ENCODE results near the gene MRPL4. TPM values are rescaled to one million over a fixed set of nuclear protein-coding genes. Genes with fewer than 3 reads are reported as not detected.

MRPL4 gene
- total RNA-seq, 3 donors from 2014 or later (not counting 1 experiment from before 2014, with no cell fraction given) = 34.5 to 41.6 (median 40.2) TPM

DNA sequence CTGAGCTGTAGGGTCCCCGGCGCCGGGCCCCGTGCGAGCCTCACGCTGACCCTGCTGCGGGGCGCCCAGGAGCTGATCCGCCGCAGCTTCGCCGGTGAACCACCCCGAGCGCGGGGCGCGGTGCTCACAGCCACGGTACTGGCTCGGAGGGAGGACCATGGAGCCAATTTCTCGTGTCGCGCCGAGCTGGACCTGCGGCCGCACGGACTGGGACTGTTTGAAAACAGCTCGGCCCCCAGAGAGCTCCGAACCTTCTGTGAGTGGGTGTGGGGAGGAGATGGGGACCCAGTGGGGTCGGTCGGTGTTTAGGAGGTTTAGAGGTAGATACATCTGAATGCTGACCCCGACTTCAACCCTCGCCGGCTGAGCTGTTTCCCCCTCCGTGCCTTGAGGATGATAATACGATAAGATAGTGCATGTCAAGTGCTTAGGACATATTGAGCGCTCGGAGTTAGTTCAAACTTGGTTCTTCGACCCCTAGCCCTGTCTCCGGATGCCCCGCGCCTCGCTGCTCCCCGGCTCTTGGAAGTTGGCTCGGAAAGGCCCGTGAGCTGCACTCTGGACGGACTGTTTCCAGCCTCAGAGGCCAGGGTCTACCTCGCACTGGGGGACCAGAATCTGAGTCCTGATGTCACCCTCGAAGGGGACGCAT is 39.7 kb downstream of the MRPL4 start:
- no peaks in the 10 kb centered on the region for H3K9me3 ChIP-seq (ENCODE audit: control insufficient read depth, insufficient read depth, low read length)
- DNase-seq (peak; percentile 34 to 48), ATAC-seq (no peak)
- Mint-ChIP-seq H3K27me3 (ENCODE audit: low read depth in 2 of 2) (peaks cover 7 to 40% of the 10 kb centered on the region in 2 donors), H3K36me3 (no peaks in the 10 kb centered on the region), H3K27ac (peak overlapping the region; percentile 63 to 71), H3K9me3 (no peaks in the 10 kb centered on the region), H3K4me3 (peak overlapping the region; percentile 86), H3K4me1 (peaks cover 49 to 74% of the 10 kb centered on the region in 2 donors)
- peaks cover 96% of the 10 kb centered on the region for H3K4me1 ChIP-seq (ENCODE audit: control insufficient read depth, insufficient read depth, low read length)
- H3K27me3 ChIP-seq (ENCODE audit: control insufficient read depth, insufficient read depth, low read length) = peaks cover 65% of the 10 kb centered on the region
- H3K4me3 ChIP-seq (ENCODE audit: low read length) = peak overlapping the region; percentile 15
- no peaks in the 10 kb centered on the region for H3K36me3 ChIP-seq (ENCODE audit: control insufficient read depth, insufficient read depth, low read length)
- no peak overlapping the region for H3K27ac ChIP-seq (ENCODE audit: low read length)
- intact Hi-C loops (cut with micrococcal nuclease) = loop anchor here (2.0 to 5.0 kb wide), 2 partner anchors 21 to 221 kb away; partner anchors contain the start of gene ICAM1
- TF ChIP-seq, protein P1, sequence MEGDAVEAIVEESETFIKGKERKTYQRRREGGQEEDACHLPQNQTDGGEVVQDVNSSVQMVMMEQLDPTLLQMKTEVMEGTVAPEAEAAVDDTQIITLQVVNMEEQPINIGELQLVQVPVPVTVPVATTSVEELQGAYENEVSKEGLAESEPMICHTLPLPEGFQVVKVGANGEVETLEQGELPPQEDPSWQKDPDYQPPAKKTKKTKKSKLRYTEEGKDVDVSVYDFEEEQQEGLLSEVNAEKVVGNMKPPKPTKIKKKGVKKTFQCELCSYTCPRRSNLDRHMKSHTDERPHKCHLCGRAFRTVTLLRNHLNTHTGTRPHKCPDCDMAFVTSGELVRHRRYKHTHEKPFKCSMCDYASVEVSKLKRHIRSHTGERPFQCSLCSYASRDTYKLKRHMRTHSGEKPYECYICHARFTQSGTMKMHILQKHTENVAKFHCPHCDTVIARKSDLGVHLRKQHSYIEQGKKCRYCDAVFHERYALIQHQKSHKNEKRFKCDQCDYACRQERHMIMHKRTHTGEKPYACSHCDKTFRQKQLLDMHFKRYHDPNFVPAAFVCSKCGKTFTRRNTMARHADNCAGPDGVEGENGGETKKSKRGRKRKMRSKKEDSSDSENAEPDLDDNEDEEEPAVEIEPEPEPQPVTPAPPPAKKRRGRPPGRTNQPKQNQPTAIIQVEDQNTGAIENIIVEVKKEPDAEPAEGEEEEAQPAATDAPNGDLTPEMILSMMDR (IDR thresholded peaks at IDR 0.05) = no peak
- WGBS (ENCODE audit: insufficient coverage) = 2% methylated on average over 49 of the region's 49 CpGs

- peak overlapping the region; percentile 15 for H3K4me3 ChIP-seq (ENCODE audit: low read length)
- no peaks in the 10 kb centered on the region for H3K9me3 ChIP-seq (ENCODE audit: control insufficient read depth, insufficient read depth, low read length)
- Mint-ChIP-seq H3K27ac (peak overlapping the region; percentile 63 to 71), H3K4me3 (peak overlapping the region; percentile 86), H3K27me3 (ENCODE audit: low read depth in 2 of 2) (peaks cover 7 to 40% of the 10 kb centered on the region in 2 donors), H3K9me3 (no peaks in the 10 kb centered on the region), H3K36me3 (no peaks in the 10 kb centered on the region), H3K4me1 (peaks cover 49 to 68% of the 10 kb centered on the region in 2 donors)
- intact Hi-C loops (cut with micrococcal nuclease) = loop anchor here (5.0 kb wide), 1 partner anchor 220 kb away; no protein-coding TSS in a partner anchor
- TF ChIP-seq, protein P1 (IDR thresholded peaks at IDR 0.05) = no peak
- H3K27ac ChIP-seq (ENCODE audit: low read length) = no peak overlapping the region
- DNase-seq (peak; percentile 75 to 77), ATAC-seq (peak; percentile 52 to 70 (median 59))
- H3K4me1 ChIP-seq (ENCODE audit: control insufficient read depth, insufficient read depth, low read length) = peaks cover 90% of the 10 kb centered on the region
- H3K27me3 ChIP-seq (ENCODE audit: control insufficient read depth, insufficient read depth, low read length) = peaks cover 63% of the 10 kb centered on the region
- H3K36me3 ChIP-seq (ENCODE audit: control insufficient read depth, insufficient read depth, low read length) = no peaks in the 10 kb centered on the region
- whole genome bisulfite sequencing (ENCODE audit: insufficient coverage) = 3% methylated on average over 45 of the region's 45 CpGs
Observed at GRCh38 chr19:10292206-10292788, 40.3 kb downstream of the MRPL4 start.

GRCh38 chr19:10292789-10293636 is 41.0 kb downstream of the MRPL4 start:
- Mint-ChIP-seq H3K4me1 (peaks cover 42 to 62% of the 10 kb centered on the region in 2 donors), H3K27me3 (ENCODE audit: low read depth in 2 of 2) (peaks cover 7 to 34% of the 10 kb centered on the region in 2 donors), H3K36me3 (no peaks in the 10 kb centered on the region), H3K9me3 (no peaks in the 10 kb centered on the region), H3K27ac (peak overlapping the region; percentile 63 to 71), H3K4me3 (peak overlapping the region; percentile 86)
- intact Hi-C loops (cut with micrococcal nuclease) = loop anchor here (5.0 kb wide), 1 partner anchor 219 kb away; no protein-coding TSS in a partner anchor
- no peaks in the 10 kb centered on the region for H3K36me3 ChIP-seq (ENCODE audit: control insufficient read depth, insufficient read depth, low read length)
- peak overlapping the region; percentile 15 for H3K4me3 ChIP-seq (ENCODE audit: low read length)
- TF ChIP-seq, protein P1 (IDR thresholded peaks at IDR 0.05) = no peak
- peaks cover 56% of the 10 kb centered on the region for H3K27me3 ChIP-seq (ENCODE audit: control insufficient read depth, insufficient read depth, low read length)
- no peaks in the 10 kb centered on the region for H3K9me3 ChIP-seq (ENCODE audit: control insufficient read depth, insufficient read depth, low read length)
- peak in 1 of 2 donors; percentile 44 for DNase-seq
- H3K4me1 ChIP-seq (ENCODE audit: control insufficient read depth, insufficient read depth, low read length) = peaks cover 83% of the 10 kb centered on the region
- H3K27ac ChIP-seq (ENCODE audit: low read length) = no peak overlapping the region
- WGBS (ENCODE audit: insufficient coverage) = 32% methylated on average over 56 of the region's 56 CpGs
- no peak for ATAC-seq
